HG02943 (cell line): Measurements from ENCODE around the gene ADAM22.

Experiments
- ATAC-seq: cut with Tn5 transposase; IDR thresholded peaks from one replicate; pipeline ENCODE4 v1.9.1; 2021; ENCODE audit warnings: mild to moderate bottlenecking, low read depth, moderate library complexity; ENCODE audit not compliant: unreplicated experiment

ADAM22 gene

GRCh38 chr7:88092676-88092999 is 158.6 kb downstream of the ADAM22 start:
- ATAC-seq = no peak

- no peak for ATAC-seq
Measured at GRCh38 chr7:88101769-88102168, 167.7 kb downstream of the ADAM22 start.

- ATAC-seq = no peak
Measured at GRCh38 chr7:88102675-88103074, 168.6 kb downstream of the ADAM22 start.

- no peak for ATAC-seq
Measured at GRCh38 chr7:88104732-88105131, 170.7 kb downstream of the ADAM22 start.

- no peak for ATAC-seq
Measured at GRCh38 chr7:88105231-88105630, 171.2 kb downstream of the ADAM22 start.

GRCh38 chr7:88106434-88106833 is 172.4 kb downstream of the ADAM22 start:
- no peak for ATAC-seq

- ATAC-seq = no peak
Measured at GRCh38 chr7:88109612-88110011, 175.6 kb downstream of the ADAM22 start.

GRCh38 chr7:88111140-88111743 is 177.2 kb downstream of the ADAM22 start:
- ATAC-seq = peak; percentile 53

- no peak for ATAC-seq
Measured at GRCh38 chr7:88111954-88112471, 178.0 kb downstream of the ADAM22 start.

- no peak for ATAC-seq
Measured at GRCh38 chr7:88115258-88115796, 181.3 kb downstream of the ADAM22 start.

GRCh38 chr7:88115816-88116215 is 181.8 kb downstream of the ADAM22 start:
- no peak for ATAC-seq

- ATAC-seq = no peak
Measured at GRCh38 chr7:88116235-88116795, 182.3 kb downstream of the ADAM22 start.

GRCh38 chr7:88117325-88117724 is 183.3 kb downstream of the ADAM22 start:
- ATAC-seq = no peak

GRCh38 chr7:88121335-88121734 is 187.3 kb downstream of the ADAM22 start:
- ATAC-seq = no peak

GRCh38 chr7:88127637-88128290 is 193.7 kb downstream of the ADAM22 start:
- ATAC-seq = no peak

- ATAC-seq = peak; percentile 78
Measured at GRCh38 chr7:88132725-88133124, 198.7 kb downstream of the ADAM22 start.

- no peak for ATAC-seq
Measured at GRCh38 chr7:88140947-88141346, 206.9 kb downstream of the ADAM22 start.

- no peak for ATAC-seq
Measured at GRCh38 chr7:88141479-88141878, 207.4 kb downstream of the ADAM22 start.

- ATAC-seq = no peak
Measured at GRCh38 chr7:88141953-88142352, 207.9 kb downstream of the ADAM22 start.

GRCh38 chr7:88146616-88147015 is 212.6 kb downstream of the ADAM22 start:
- no peak for ATAC-seq

- no peak for ATAC-seq
Measured at GRCh38 chr7:88147341-88147740, 213.3 kb downstream of the ADAM22 start.

- no peak for ATAC-seq
Measured at GRCh38 chr7:88147949-88148348, 213.9 kb downstream of the ADAM22 start.
